Measurements from ENCODE around the gene KATNB1. TPM values are rescaled to one million over a fixed set of nuclear protein-coding genes. Genes with fewer than 3 reads are reported as not detected.
A peak's percentile ranks its signal among the peaks of the same experiment; 100 is the strongest.

Gene KATNB1
- total and polyA plus RNA-seq, 12 donors = 9.0 to 15.1 (median 11.0) TPM

GRCh38 chr16:57785924-57786323, 50.4 kb downstream of the KATNB1 start:
- intact Hi-C loops (cut with DNase I) = no loop called here
- peaks cover 0 to 86% (median 17%) of the 10 kb centered on the region in 9 donors for H3K36me3 ChIP-seq
- 94 to 95% methylated on average over 8 of the region's 8 CpGs for WGBS, 2 donors
- peak overlapping the region in 4 of 10 donors; percentile 43 to 81 (median 74) for H3K27ac ChIP-seq
- no peak for ATAC-seq
- H3K4me1 ChIP-seq = peaks cover 13 to 48% (median 39%) of the 10 kb centered on the region in 9 donors
- no peaks in the 10 kb centered on the region for H3K27me3 ChIP-seq
- no peaks in the 10 kb centered on the region for H3K9me3 ChIP-seq
- no peak for DNase-seq
- no peak overlapping the region for H3K4me3 ChIP-seq
- TF ChIP-seq, protein P1, sequence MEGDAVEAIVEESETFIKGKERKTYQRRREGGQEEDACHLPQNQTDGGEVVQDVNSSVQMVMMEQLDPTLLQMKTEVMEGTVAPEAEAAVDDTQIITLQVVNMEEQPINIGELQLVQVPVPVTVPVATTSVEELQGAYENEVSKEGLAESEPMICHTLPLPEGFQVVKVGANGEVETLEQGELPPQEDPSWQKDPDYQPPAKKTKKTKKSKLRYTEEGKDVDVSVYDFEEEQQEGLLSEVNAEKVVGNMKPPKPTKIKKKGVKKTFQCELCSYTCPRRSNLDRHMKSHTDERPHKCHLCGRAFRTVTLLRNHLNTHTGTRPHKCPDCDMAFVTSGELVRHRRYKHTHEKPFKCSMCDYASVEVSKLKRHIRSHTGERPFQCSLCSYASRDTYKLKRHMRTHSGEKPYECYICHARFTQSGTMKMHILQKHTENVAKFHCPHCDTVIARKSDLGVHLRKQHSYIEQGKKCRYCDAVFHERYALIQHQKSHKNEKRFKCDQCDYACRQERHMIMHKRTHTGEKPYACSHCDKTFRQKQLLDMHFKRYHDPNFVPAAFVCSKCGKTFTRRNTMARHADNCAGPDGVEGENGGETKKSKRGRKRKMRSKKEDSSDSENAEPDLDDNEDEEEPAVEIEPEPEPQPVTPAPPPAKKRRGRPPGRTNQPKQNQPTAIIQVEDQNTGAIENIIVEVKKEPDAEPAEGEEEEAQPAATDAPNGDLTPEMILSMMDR (IDR thresholded peaks at IDR 0.05) = no peak

- no peaks in the 10 kb centered on the region for H3K27me3 ChIP-seq
- H3K4me1 ChIP-seq = peaks cover 16 to 58% (median 49%) of the 10 kb centered on the region in 9 donors
- H3K36me3 ChIP-seq = peaks cover 0 to 85% (median 17%) of the 10 kb centered on the region in 9 donors
- peak; percentile 83 to 96 (median 90) for ATAC-seq
- 50 to 51% methylated on average over 26 of the region's 26 CpGs for WGBS, 2 donors
- TF ChIP-seq, protein P1 (IDR thresholded peaks at IDR 0.05) = no peak
- intact Hi-C loops (cut with DNase I) = no loop called here
- peak; percentile 73 to 82 for DNase-seq
- peak overlapping the region in 9 of 10 donors; percentile 42 to 84 (median 74) for H3K27ac ChIP-seq
- no peaks in the 10 kb centered on the region for H3K9me3 ChIP-seq
- no peak overlapping the region for H3K4me3 ChIP-seq
Observed at GRCh38 chr16:57786632-57787518, 51.3 kb downstream of the KATNB1 start.

- 81 to 86% methylated on average over 8 of the region's 8 CpGs for WGBS, 2 donors
- intact Hi-C loops (cut with DNase I) = no loop called here
- Histone ChIP-seq H3K4me3 (no peak overlapping the region), H3K4me1 (peaks cover 16 to 64% (median 55%) of the 10 kb centered on the region in 9 donors), H3K36me3 (peaks cover 0 to 83% (median 17%) of the 10 kb centered on the region in 9 donors), H3K27me3 (no peaks in the 10 kb centered on the region), H3K9me3 (no peaks in the 10 kb centered on the region), H3K27ac (peak overlapping the region in 9 of 10 donors; percentile 42 to 84 (median 74))
- TF ChIP-seq, protein P1 (IDR thresholded peaks at IDR 0.05) = no peak
- ATAC-seq (peak in 1 of 8 donors; percentile 5), DNase-seq (no peak)
Observed at GRCh38 chr16:57787519-57787905, 51.9 kb downstream of the KATNB1 start.

DNA sequence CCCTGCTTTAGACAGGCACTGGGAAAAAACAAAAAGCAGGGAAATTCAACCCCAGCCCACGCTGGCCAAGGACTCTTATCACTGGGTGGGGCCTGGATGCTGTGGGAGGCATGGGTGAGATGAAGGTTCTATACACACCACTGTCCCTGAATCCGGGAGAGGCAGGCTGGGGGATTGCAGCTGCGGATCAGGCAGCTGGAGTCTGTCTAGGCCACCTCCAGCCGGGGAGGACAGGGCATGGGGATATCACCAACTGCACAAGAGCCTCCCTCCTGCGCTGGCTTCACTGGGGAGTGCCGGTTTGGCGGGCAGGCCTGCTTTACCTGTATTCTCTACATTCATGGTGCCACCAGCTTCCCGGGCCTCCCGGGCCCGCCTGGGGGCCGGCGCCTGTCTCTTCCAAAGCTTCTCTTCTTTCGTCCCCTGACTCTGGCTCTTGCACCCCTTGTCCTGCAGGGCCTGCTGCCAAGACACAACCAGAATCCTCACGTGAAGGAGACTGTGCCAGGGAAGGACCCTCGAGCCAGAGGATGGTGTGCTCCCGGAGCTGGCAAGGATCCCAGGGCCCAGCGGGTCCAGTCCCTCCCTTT, 52.8 kb downstream of the KATNB1 start:
- no peak overlapping the region for H3K4me3 ChIP-seq
- TF ChIP-seq, protein P1 (IDR thresholded peaks at IDR 0.05) = no peak
- H3K4me1 ChIP-seq = peaks cover 16 to 66% (median 56%) of the 10 kb centered on the region in 9 donors
- H3K9me3 ChIP-seq = no peaks in the 10 kb centered on the region
- intact Hi-C loops (cut with DNase I) = no loop called here
- peaks cover 0 to 83% (median 13%) of the 10 kb centered on the region in 9 donors for H3K36me3 ChIP-seq
- no peak for DNase-seq
- peak in 2 of 8 donors; percentile 3 to 18 for ATAC-seq
- peak overlapping the region in 8 of 10 donors; percentile 53 to 84 (median 74) for H3K27ac ChIP-seq
- H3K27me3 ChIP-seq = no peaks in the 10 kb centered on the region
- WGBS, 2 donors = 43 to 52% methylated on average over 17 of the region's 17 CpGs
